ENCODE results near the gene IL17RA.
A peak's percentile ranks its signal among the peaks of the same experiment; 100 is the strongest.

IL17RA gene

DNA sequence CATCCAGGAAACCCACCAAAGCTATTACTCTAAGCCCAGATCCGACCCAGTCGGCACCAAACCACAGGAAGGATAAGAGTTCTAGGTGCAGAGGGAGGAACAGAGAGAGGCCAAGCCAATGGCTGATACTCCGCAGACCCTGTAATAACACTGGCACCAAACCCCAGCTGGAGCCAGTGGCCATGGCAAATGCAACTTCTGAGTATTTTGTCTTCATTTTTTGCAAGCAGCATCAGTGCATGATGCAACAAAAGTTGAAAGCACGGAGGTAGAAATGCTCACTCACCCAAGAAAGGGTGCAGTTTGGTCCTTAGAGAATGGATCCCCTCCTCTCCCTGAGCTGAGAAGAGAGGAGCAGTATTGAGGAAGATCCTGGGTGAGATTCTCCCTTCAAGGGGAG lies 33.5 kb downstream of the IL17RA start:
- DNase-seq: no peak
- no peak for ATAC-seq (ENCODE audit: insufficient read depth, low read depth)
- Histone ChIP-seq H2AFZ (ENCODE audit: low read depth, low read length) (no peak overlapping the region; the same call in 1 of the 2 replicates), H3K9ac (ENCODE audit: low read depth, low read length) (peak overlapping the region; percentile 33), H3K9me3 (ENCODE audit: insufficient read depth, low read length, severe bottlenecking) (no peaks in the 10 kb centered on the region), H3K79me2 (ENCODE audit: insufficient read depth, low read length) (no peaks in the 10 kb centered on the region), H3K36me3 (ENCODE audit: insufficient read depth, low read length) (no peaks in the 10 kb centered on the region), H3K27ac (ENCODE audit: low read length) (peak overlapping the region; percentile 87), H3K4me3 (ENCODE audit: low read depth in 1 of 2, low read length in 2 of 2) (peak overlapping the region in 1 of 2 experiments; percentile 13; a peak in 1 of 4 replicates), H3K27me3 (ENCODE audit: insufficient read depth, low read length, poor library complexity) (peaks cover 14% of the 10 kb centered on the region), H3K4me2 (ENCODE audit: insufficient read depth, low read length) (peak overlapping the region; percentile 47), H3K4me1 (ENCODE audit: insufficient read depth, low read length) (peaks cover 65% of the 10 kb centered on the region), H4K20me1 (ENCODE audit: insufficient read depth, low read length) (no peaks in the 10 kb centered on the region; the same call in 1 of the 2 replicates)
- no peak for TF ChIP-seq EZH2 (IDR thresholded peaks at IDR 0.05; ENCODE audit: borderline replicate concordance, low read depth, low read length, severe bottlenecking)
- TF ChIP-seq, protein P1, sequence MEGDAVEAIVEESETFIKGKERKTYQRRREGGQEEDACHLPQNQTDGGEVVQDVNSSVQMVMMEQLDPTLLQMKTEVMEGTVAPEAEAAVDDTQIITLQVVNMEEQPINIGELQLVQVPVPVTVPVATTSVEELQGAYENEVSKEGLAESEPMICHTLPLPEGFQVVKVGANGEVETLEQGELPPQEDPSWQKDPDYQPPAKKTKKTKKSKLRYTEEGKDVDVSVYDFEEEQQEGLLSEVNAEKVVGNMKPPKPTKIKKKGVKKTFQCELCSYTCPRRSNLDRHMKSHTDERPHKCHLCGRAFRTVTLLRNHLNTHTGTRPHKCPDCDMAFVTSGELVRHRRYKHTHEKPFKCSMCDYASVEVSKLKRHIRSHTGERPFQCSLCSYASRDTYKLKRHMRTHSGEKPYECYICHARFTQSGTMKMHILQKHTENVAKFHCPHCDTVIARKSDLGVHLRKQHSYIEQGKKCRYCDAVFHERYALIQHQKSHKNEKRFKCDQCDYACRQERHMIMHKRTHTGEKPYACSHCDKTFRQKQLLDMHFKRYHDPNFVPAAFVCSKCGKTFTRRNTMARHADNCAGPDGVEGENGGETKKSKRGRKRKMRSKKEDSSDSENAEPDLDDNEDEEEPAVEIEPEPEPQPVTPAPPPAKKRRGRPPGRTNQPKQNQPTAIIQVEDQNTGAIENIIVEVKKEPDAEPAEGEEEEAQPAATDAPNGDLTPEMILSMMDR (IDR thresholded peaks at IDR 0.05; ENCODE audit: borderline replicate concordance, extremely low read depth, low read length, poor library complexity, severe bottlenecking): no peak

DNA sequence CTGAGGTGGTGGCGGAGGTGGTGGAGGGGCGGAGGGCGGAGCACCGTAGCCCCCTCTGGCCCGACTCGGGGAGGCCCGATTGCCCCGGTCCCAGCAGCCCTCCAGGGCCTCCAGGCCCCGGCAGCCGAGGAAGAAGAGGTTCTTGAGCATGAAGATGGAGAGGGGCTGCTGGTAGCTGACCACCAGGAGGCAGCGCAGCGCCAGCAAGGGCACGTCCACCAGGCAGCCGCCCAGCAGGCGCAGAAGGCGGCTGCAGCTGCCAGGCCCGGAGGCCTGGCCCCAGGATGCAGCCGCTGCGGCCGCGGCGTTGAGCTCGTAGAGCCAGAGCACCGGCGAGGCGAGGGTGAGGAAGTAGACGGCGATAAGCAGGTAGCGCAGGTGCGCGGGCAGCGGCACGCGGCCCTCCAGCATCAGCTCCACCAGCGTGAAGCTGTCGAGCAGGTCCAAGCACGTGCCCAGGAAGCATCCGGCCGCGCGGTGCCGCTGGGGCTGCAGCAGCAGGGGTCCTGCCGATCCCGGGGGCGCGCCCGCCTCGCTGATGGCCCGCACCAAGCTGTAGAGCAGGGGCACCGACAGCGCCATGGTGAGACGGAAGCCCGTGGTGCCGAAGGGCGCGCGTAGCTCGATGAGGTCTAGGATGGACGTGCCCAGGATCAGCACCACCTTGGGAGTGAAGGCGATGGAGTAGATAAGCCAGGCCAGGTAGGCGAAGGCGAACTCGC lies 34.8 kb downstream of the IL17RA start:
- no peak overlapping the region for H3K9ac ChIP-seq (ENCODE audit: low read depth, low read length)
- H3K27me3 ChIP-seq (ENCODE audit: insufficient read depth, low read length, poor library complexity): peaks cover 14% of the 10 kb centered on the region
- H3K4me2 ChIP-seq (ENCODE audit: insufficient read depth, low read length): no peak overlapping the region
- H3K36me3 ChIP-seq (ENCODE audit: insufficient read depth, low read length): no peaks in the 10 kb centered on the region
- peaks cover 58% of the 10 kb centered on the region for H3K4me1 ChIP-seq (ENCODE audit: insufficient read depth, low read length)
- H3K27ac ChIP-seq (ENCODE audit: low read length): no peak overlapping the region
- ATAC-seq (ENCODE audit: insufficient read depth, low read depth): no peak
- H4K20me1 ChIP-seq (ENCODE audit: insufficient read depth, low read length): no peaks in the 10 kb centered on the region; the same call in 1 of the 2 replicates
- TF ChIP-seq, protein P1 (IDR thresholded peaks at IDR 0.05; ENCODE audit: borderline replicate concordance, extremely low read depth, low read length, poor library complexity, severe bottlenecking): peak; percentile 43
- no peak for TF ChIP-seq EZH2 (IDR thresholded peaks at IDR 0.05; ENCODE audit: borderline replicate concordance, low read depth, low read length, severe bottlenecking)
- no peak overlapping the region for H2AFZ ChIP-seq (ENCODE audit: low read depth, low read length)
- DNase-seq: no peak
- H3K79me2 ChIP-seq (ENCODE audit: insufficient read depth, low read length): no peaks in the 10 kb centered on the region
- H3K4me3 ChIP-seq (ENCODE audit: low read depth in 1 of 2, low read length in 2 of 2): no peak overlapping the region
- no peaks in the 10 kb centered on the region for H3K9me3 ChIP-seq (ENCODE audit: insufficient read depth, low read length, severe bottlenecking)

DNA sequence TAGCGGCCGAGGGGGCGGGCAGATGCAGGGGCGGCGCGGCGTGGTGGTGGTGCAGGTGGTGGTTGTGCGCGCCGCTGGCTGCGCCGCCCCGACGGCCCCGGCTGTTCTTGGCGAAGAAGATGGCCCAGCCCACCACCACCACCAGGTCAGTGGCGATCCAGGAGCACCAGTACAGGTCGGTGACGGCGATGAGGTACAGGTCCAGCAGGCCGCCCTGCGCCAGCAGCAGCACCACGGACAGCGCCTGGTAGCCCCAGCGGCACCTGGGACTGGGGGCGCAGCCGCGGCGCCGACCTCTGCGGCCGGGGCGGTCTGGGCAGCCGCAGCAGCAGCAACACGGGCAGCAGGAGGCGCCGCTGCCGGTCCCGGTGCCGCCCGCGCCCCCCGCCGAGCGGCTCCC lies 35.5 kb downstream of the IL17RA start:
- Histone ChIP-seq H3K4me2 (ENCODE audit: insufficient read depth, low read length) (peak overlapping the region; percentile 64), H3K79me2 (ENCODE audit: insufficient read depth, low read length) (no peaks in the 10 kb centered on the region), H4K20me1 (ENCODE audit: insufficient read depth, low read length) (no peaks in the 10 kb centered on the region; the same call in 1 of the 2 replicates), H3K36me3 (ENCODE audit: insufficient read depth, low read length) (no peaks in the 10 kb centered on the region), H3K4me1 (ENCODE audit: insufficient read depth, low read length) (peaks cover 52% of the 10 kb centered on the region), H3K9ac (ENCODE audit: low read depth, low read length) (no peak overlapping the region; the same call in 1 of the 2 replicates), H2AFZ (ENCODE audit: low read depth, low read length) (no peak overlapping the region), H3K27ac (ENCODE audit: low read length) (no peak overlapping the region), H3K27me3 (ENCODE audit: insufficient read depth, low read length, poor library complexity) (peaks cover 14% of the 10 kb centered on the region), H3K4me3 (ENCODE audit: low read depth in 1 of 2, low read length in 2 of 2) (peak overlapping the region in 1 of 2 experiments; percentile 46; a peak in 2 of 4 replicates), H3K9me3 (ENCODE audit: insufficient read depth, low read length, severe bottlenecking) (no peaks in the 10 kb centered on the region)
- DNase-seq: peak; percentile 55
- ATAC-seq (ENCODE audit: insufficient read depth, low read depth): peak; percentile 34
- TF ChIP-seq, protein P1 (IDR thresholded peaks at IDR 0.05; ENCODE audit: borderline replicate concordance, extremely low read depth, low read length, poor library complexity, severe bottlenecking): no peak
- no peak for TF ChIP-seq EZH2 (IDR thresholded peaks at IDR 0.05; ENCODE audit: borderline replicate concordance, low read depth, low read length, severe bottlenecking)

Data from DND-41 (cell line).